Measurements from ENCODE around the gene FOXP4. TPM values are rescaled to one million over a fixed set of nuclear protein-coding genes. Genes with fewer than 3 reads are reported as not detected.
A peak's percentile ranks its signal among the peaks of the same experiment; 100 is the strongest.

FOXP4 gene
- total and polyA plus RNA-seq, 2 donors from 2014 or later, result 14.0 to 33.2 TPM

DNA sequence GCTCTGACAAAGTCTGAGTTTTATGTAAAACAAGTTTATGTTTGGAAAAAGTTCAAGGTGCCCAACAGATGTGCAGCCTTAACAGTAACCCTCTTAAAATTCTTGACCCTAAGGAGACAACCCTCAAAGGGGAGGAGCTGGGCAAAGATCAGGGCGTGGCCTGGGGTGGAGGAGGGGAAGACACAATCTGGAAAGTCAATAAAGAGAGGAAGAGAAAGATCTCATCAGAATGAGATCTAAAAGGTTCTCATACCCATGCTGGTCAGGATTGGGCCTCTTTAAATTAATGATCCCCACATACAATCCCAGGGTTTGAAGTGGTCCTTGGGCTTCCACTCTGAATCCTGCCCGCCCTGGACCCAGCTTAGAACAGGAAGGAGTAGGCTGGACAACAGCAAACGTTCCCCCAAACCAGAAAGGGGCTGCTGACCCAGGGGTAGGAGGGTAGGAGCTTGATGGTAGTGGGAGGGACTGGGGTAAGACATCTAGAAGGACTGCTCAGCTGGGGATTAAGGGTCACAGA is 33.0 kb downstream of the FOXP4 start:
- H3K36me3 ChIP-seq (ENCODE audit: control insufficient read depth in 2 of 3, insufficient read depth in 3 of 3, low read length in 3 of 3), result peaks cover 0 to 2% (median 0%) of the 10 kb centered on the region in 3 donors
- no peak for FAIRE-seq
- H3K27me3 ChIP-seq (ENCODE audit: control insufficient read depth, insufficient read depth, low read length), result no peaks in the 10 kb centered on the region
- H3K9me3 ChIP-seq (ENCODE audit: control insufficient read depth in 2 of 3, insufficient read depth in 1 of 3, low read length in 3 of 3), result no peaks in the 10 kb centered on the region
- peaks cover 4 to 44% (median 29%) of the 10 kb centered on the region in 3 donors for H3K4me1 ChIP-seq (ENCODE audit: control insufficient read depth in 2 of 3, insufficient read depth in 2 of 3, low read depth in 1 of 3, low read length in 3 of 3)
- no peak overlapping the region for H3K9ac ChIP-seq (ENCODE audit: low read length in 3 of 3)
- TF ChIP-seq, protein P1, sequence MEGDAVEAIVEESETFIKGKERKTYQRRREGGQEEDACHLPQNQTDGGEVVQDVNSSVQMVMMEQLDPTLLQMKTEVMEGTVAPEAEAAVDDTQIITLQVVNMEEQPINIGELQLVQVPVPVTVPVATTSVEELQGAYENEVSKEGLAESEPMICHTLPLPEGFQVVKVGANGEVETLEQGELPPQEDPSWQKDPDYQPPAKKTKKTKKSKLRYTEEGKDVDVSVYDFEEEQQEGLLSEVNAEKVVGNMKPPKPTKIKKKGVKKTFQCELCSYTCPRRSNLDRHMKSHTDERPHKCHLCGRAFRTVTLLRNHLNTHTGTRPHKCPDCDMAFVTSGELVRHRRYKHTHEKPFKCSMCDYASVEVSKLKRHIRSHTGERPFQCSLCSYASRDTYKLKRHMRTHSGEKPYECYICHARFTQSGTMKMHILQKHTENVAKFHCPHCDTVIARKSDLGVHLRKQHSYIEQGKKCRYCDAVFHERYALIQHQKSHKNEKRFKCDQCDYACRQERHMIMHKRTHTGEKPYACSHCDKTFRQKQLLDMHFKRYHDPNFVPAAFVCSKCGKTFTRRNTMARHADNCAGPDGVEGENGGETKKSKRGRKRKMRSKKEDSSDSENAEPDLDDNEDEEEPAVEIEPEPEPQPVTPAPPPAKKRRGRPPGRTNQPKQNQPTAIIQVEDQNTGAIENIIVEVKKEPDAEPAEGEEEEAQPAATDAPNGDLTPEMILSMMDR (IDR thresholded peaks at IDR 0.05; ENCODE audit: borderline replicate concordance, extremely low read depth, insufficient read depth), result no peak
- no peak overlapping the region for H3K27ac ChIP-seq (ENCODE audit: low read depth in 2 of 2, low read length in 2 of 2)
- H3K4me3 ChIP-seq (ENCODE audit: low read length in 3 of 3), result no peak overlapping the region
- peak in 1 of 5 donors; percentile 50 for DNase-seq
- intact Hi-C loops (cut with DNase I), result no loop called here

DNA sequence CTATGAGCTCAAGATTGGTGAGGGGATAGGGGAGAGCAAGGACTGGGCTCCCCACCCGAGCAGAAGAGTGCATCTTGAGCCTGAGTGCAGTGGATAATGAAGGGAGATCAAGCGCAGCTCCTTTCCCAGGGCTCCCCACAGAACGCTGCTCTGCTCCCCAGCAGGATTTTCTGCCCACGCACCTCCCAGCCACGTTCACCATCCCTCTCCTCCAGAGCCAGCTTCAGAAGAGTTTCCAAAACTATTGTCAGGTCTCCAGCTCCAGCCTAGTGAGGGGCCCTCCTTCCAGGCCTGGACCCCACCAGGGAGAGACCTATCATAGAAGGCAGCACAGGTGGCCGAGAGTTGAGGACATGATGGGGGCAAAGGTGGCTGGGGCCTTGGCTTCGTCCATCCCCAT is 34.5 kb downstream of the FOXP4 start:
- Histone ChIP-seq H3K4me3 (ENCODE audit: low read length in 3 of 3) (no peak overlapping the region), H3K36me3 (ENCODE audit: control insufficient read depth in 2 of 3, insufficient read depth in 3 of 3, low read length in 3 of 3) (peaks cover 0 to 4% (median 0%) of the 10 kb centered on the region in 3 donors), H3K27me3 (ENCODE audit: control insufficient read depth, insufficient read depth, low read length) (no peaks in the 10 kb centered on the region), H3K4me1 (ENCODE audit: control insufficient read depth in 2 of 3, insufficient read depth in 2 of 3, low read depth in 1 of 3, low read length in 3 of 3) (peaks cover 4 to 49% (median 36%) of the 10 kb centered on the region in 3 donors), H3K9me3 (ENCODE audit: control insufficient read depth in 2 of 3, insufficient read depth in 1 of 3, low read length in 3 of 3) (no peaks in the 10 kb centered on the region), H3K9ac (ENCODE audit: low read length in 3 of 3) (no peak overlapping the region), H3K27ac (ENCODE audit: low read depth in 2 of 2, low read length in 2 of 2) (no peak overlapping the region)
- intact Hi-C loops (cut with DNase I), result no loop called here
- TF ChIP-seq, protein P1 (IDR thresholded peaks at IDR 0.05; ENCODE audit: borderline replicate concordance, extremely low read depth, insufficient read depth), result no peak
- DNase-seq (no peak), FAIRE-seq (no peak)

DNA sequence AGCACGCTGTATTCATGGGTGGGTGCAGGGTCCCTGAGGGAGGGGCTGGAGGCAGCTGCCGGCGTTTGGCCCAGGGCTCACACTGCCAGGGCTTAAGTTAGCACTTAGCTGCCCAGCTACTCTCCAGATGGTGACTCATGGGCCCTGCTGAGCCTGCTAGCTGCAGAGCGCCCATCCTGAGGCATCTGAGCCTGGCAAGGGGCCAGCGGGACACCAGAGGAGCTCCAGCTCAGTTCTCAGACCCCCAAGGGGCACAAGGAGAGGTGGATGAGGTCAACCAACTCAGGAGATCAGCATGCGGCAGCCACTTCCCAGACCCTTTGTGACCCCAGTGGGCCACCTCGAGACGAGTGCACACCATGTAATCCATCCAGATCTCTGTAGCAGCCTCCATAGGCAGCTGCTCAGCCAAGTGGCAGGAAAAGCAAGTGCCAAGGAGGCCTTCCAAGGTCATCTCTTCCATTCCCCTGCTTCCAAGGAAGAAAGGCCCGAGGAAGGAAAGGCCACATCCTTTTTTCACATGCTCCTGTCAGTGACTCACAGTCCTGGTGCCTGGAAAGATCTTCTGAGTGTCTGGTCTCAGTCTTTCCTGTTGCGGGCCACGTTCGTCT is 35.3 kb downstream of the FOXP4 start:
- no peaks in the 10 kb centered on the region for H3K9me3 ChIP-seq (ENCODE audit: control insufficient read depth in 2 of 3, insufficient read depth in 1 of 3, low read length in 3 of 3)
- TF ChIP-seq, protein P1 (IDR thresholded peaks at IDR 0.05; ENCODE audit: borderline replicate concordance, extremely low read depth, insufficient read depth), result no peak
- H3K36me3 ChIP-seq (ENCODE audit: control insufficient read depth in 2 of 3, insufficient read depth in 3 of 3, low read length in 3 of 3), result peaks cover 0 to 4% (median 0%) of the 10 kb centered on the region in 3 donors
- no peak overlapping the region for H3K4me3 ChIP-seq (ENCODE audit: low read length in 3 of 3)
- intact Hi-C loops (cut with DNase I), result no loop called here
- peak overlapping the region in 1 of 2 donors; percentile 14 for H3K27ac ChIP-seq (ENCODE audit: low read depth in 2 of 2, low read length in 2 of 2)
- DNase-seq (no peak), FAIRE-seq (no peak)
- no peaks in the 10 kb centered on the region for H3K27me3 ChIP-seq (ENCODE audit: control insufficient read depth, insufficient read depth, low read length)
- peaks cover 4 to 49% (median 36%) of the 10 kb centered on the region in 3 donors for H3K4me1 ChIP-seq (ENCODE audit: control insufficient read depth in 2 of 3, insufficient read depth in 2 of 3, low read depth in 1 of 3, low read length in 3 of 3)
- no peak overlapping the region for H3K9ac ChIP-seq (ENCODE audit: low read length in 3 of 3)

All from kidney (tissue), 14 donors.